MG63 (cell line): ENCODE results near the gene EPHA3. TPM values are rescaled to one million over a fixed set of nuclear protein-coding genes. Genes with fewer than 3 reads are reported as not detected.

Experiments used
- DNase-seq: peaks from one replicate; pipeline ENCODE4 v3.0.0-alpha.2; 2020
- H3K27me3 ChIP-seq: fragments of 250-450 bp; sonication (Bioruptor Pico); 2 replicates; pipeline ENCODE4 v1.5.1; 2020; ENCODE audit warnings: mild to moderate bottlenecking, moderate library complexity
- H3K36me3 ChIP-seq: fragments of 250-450 bp; sonication (Bioruptor Pico); 2 replicates; pipeline ENCODE4 v1.5.1; 2020; ENCODE audit warnings: mild to moderate bottlenecking, moderate library complexity
- H3K4me3 ChIP-seq: fragments of 250-450 bp; sonication (Bioruptor Pico); 2 replicates; pipeline ENCODE4 v1.5.1; 2020; ENCODE audit warnings: mild to moderate bottlenecking, moderate library complexity
- H3K9me3 ChIP-seq: fragments of 250-450 bp; sonication (Bioruptor Pico); 2 replicates; pipeline ENCODE4 v1.5.1; 2020; ENCODE audit warnings: mild to moderate bottlenecking, moderate library complexity
- total RNA-seq: library from RNA; depleted of rRNA; stranded (reverse); fragments of >200 nt; shearing (Covaris generic); gene quantifications from 2 replicates; pipeline ENCODE4 v1.2.3, GENCODE V29; 2014; ENCODE audit warnings: low replicate concordance

The EPHA3 gene
- total RNA-seq, 1 experiment from 2014 or later: 0.30 TPM

- no peaks in the 10 kb centered on the region for H3K27me3 ChIP-seq
- 0 out of 2 replicates have a peak, but pooled peaks cover 4% of the 10 kb centered on the region for H3K9me3 ChIP-seq
- no peak for DNase-seq
- no peak overlapping the region for H3K4me3 ChIP-seq
- H3K36me3 ChIP-seq: no peaks in the 10 kb centered on the region
Observed at GRCh38 chr3:89287902-89288508, 180.6 kb downstream of the EPHA3 start.

GRCh38 chr3:89289574-89290190, 182.3 kb downstream of the EPHA3 start:
- Histone ChIP-seq H3K4me3 (no peak overlapping the region), H3K36me3 (no peaks in the 10 kb centered on the region)

GRCh38 chr3:89297199-89297598, 189.8 kb downstream of the EPHA3 start:
- Histone ChIP-seq H3K36me3 (no peaks in the 10 kb centered on the region), H3K9me3 (0 out of 2 replicates have a peak, but pooled peaks cover 4% of the 10 kb centered on the region), H3K27me3 (no peaks in the 10 kb centered on the region), H3K4me3 (no peak overlapping the region)
- no peak for DNase-seq

More at GRCh38 chr3:89289574-89290190, 182.3 kb downstream of the EPHA3 start:
- no peaks in the 10 kb centered on the region for H3K27me3 ChIP-seq
- no peak for DNase-seq
- 0 out of 2 replicates have a peak, but pooled peaks cover 4% of the 10 kb centered on the region for H3K9me3 ChIP-seq

GRCh38 chr3:89300526-89300925, 193.1 kb downstream of the EPHA3 start:
- Histone ChIP-seq H3K9me3 (no peaks in the 10 kb centered on the region), H3K4me3 (no peak overlapping the region), H3K27me3 (no peaks in the 10 kb centered on the region), H3K36me3 (no peaks in the 10 kb centered on the region)
- DNase-seq: no peak

- Histone ChIP-seq H3K27me3 (no peaks in the 10 kb centered on the region), H3K36me3 (no peaks in the 10 kb centered on the region), H3K9me3 (no peaks in the 10 kb centered on the region), H3K4me3 (no peak overlapping the region)
- no peak for DNase-seq
Observed at GRCh38 chr3:89300981-89301380, 193.6 kb downstream of the EPHA3 start.

GRCh38 chr3:89303701-89304100, 196.3 kb downstream of the EPHA3 start:
- no peak for DNase-seq
- H3K27me3 ChIP-seq: no peaks in the 10 kb centered on the region
- H3K4me3 ChIP-seq: no peak overlapping the region
- no peaks in the 10 kb centered on the region for H3K9me3 ChIP-seq
- no peaks in the 10 kb centered on the region for H3K36me3 ChIP-seq

GRCh38 chr3:89306540-89306939, 199.1 kb downstream of the EPHA3 start:
- Histone ChIP-seq H3K27me3 (no peaks in the 10 kb centered on the region), H3K9me3 (no peaks in the 10 kb centered on the region), H3K4me3 (no peak overlapping the region), H3K36me3 (no peaks in the 10 kb centered on the region)
- no peak for DNase-seq

GRCh38 chr3:89311581-89311980, 204.2 kb downstream of the EPHA3 start:
- Histone ChIP-seq H3K9me3 (no peaks in the 10 kb centered on the region), H3K27me3 (no peaks in the 10 kb centered on the region), H3K36me3 (no peaks in the 10 kb centered on the region), H3K4me3 (no peak overlapping the region)
- DNase-seq: no peak

GRCh38 chr3:89312141-89312540, 204.7 kb downstream of the EPHA3 start:
- Histone ChIP-seq H3K4me3 (no peak overlapping the region), H3K9me3 (no peaks in the 10 kb centered on the region), H3K36me3 (no peaks in the 10 kb centered on the region), H3K27me3 (no peaks in the 10 kb centered on the region)
- no peak for DNase-seq

GRCh38 chr3:89314454-89315098, 207.2 kb downstream of the EPHA3 start:
- no peaks in the 10 kb centered on the region for H3K9me3 ChIP-seq
- H3K4me3 ChIP-seq: no peak overlapping the region
- peak; percentile 24 for DNase-seq
- H3K27me3 ChIP-seq: no peaks in the 10 kb centered on the region
- no peaks in the 10 kb centered on the region for H3K36me3 ChIP-seq

- H3K4me3 ChIP-seq: no peak overlapping the region
- H3K27me3 ChIP-seq: no peaks in the 10 kb centered on the region
- no peaks in the 10 kb centered on the region for H3K9me3 ChIP-seq
- no peak for DNase-seq
- H3K36me3 ChIP-seq: no peaks in the 10 kb centered on the region
Observed at GRCh38 chr3:89315750-89316470, 208.5 kb downstream of the EPHA3 start.

GRCh38 chr3:89320186-89320585, 212.8 kb downstream of the EPHA3 start:
- Histone ChIP-seq H3K9me3 (no peaks in the 10 kb centered on the region), H3K4me3 (no peak overlapping the region), H3K27me3 (no peaks in the 10 kb centered on the region), H3K36me3 (no peaks in the 10 kb centered on the region)
- DNase-seq: no peak

GRCh38 chr3:89326997-89327396, 219.6 kb downstream of the EPHA3 start:
- peaks cover 3% of the 10 kb centered on the region for H3K27me3 ChIP-seq
- no peaks in the 10 kb centered on the region for H3K9me3 ChIP-seq
- H3K36me3 ChIP-seq: no peaks in the 10 kb centered on the region
- H3K4me3 ChIP-seq: no peak overlapping the region
- no peak for DNase-seq

GRCh38 chr3:89332386-89332785, 225.0 kb downstream of the EPHA3 start:
- no peak for DNase-seq
- Histone ChIP-seq H3K9me3 (no peaks in the 10 kb centered on the region), H3K27me3 (peaks cover 3% of the 10 kb centered on the region), H3K36me3 (no peaks in the 10 kb centered on the region), H3K4me3 (no peak overlapping the region)

- no peak for DNase-seq
- H3K36me3 ChIP-seq: no peaks in the 10 kb centered on the region
- H3K4me3 ChIP-seq: no peak overlapping the region
- H3K27me3 ChIP-seq: peaks cover 3% of the 10 kb centered on the region
- H3K9me3 ChIP-seq: no peaks in the 10 kb centered on the region
Observed at GRCh38 chr3:89332793-89333192, 225.4 kb downstream of the EPHA3 start.

GRCh38 chr3:89335693-89336092, 228.3 kb downstream of the EPHA3 start:
- no peaks in the 10 kb centered on the region for H3K27me3 ChIP-seq
- H3K9me3 ChIP-seq: no peaks in the 10 kb centered on the region
- no peak for DNase-seq
- H3K36me3 ChIP-seq: no peaks in the 10 kb centered on the region
- H3K4me3 ChIP-seq: no peak overlapping the region

- no peak for DNase-seq
- H3K9me3 ChIP-seq: no peaks in the 10 kb centered on the region
- H3K36me3 ChIP-seq: no peaks in the 10 kb centered on the region
- H3K4me3 ChIP-seq: no peak overlapping the region
- H3K27me3 ChIP-seq: no peaks in the 10 kb centered on the region
Observed at GRCh38 chr3:89340408-89340807, 233.0 kb downstream of the EPHA3 start.
